Chondrocyte (in vitro differentiated cells): ENCODE results near the gene PRRG1. TPM values are rescaled to one million over a fixed set of nuclear protein-coding genes. Genes with fewer than 3 reads are reported as not detected.

Experiments
- DNase-seq: peaks from one replicate; pipeline ENCODE4 v3.0.0; 2021; ENCODE audit warnings: mixed read lengths, low spot score
- H3K27ac Mint-ChIP-seq: one replicate; pipeline ENCODE4 v1.8.0; 2021; ENCODE audit warnings: mild to moderate bottlenecking, moderate library complexity, mixed read lengths; ENCODE audit not compliant: unreplicated experiment
- H3K27me3 Mint-ChIP-seq: 2 replicates; pipeline ENCODE4 v1.8.0; 2021; ENCODE audit warnings: low read depth, mixed read lengths
- H3K36me3 Mint-ChIP-seq: 2 replicates; pipeline ENCODE4 v1.8.0; 2021; ENCODE audit warnings: low read depth, mixed read lengths
- H3K4me1 Mint-ChIP-seq: 2 replicates; pipeline ENCODE4 v1.8.0; 2021; ENCODE audit warnings: low read depth, mild to moderate bottlenecking, mixed read lengths
- H3K4me3 Mint-ChIP-seq: one replicate; pipeline ENCODE4 v1.8.0; 2021; ENCODE audit warnings: mild to moderate bottlenecking, moderate library complexity, mixed read lengths; ENCODE audit not compliant: unreplicated experiment
- H3K9me3 Mint-ChIP-seq: 2 replicates; pipeline ENCODE4 v1.8.0; 2021; ENCODE audit warnings: low read depth, mixed read lengths
- total RNA-seq: library from RNA; stranded (reverse); gene quantifications from 3 replicates; pipeline ENCODE4 v1.2.1, GENCODE V29; 2021
- TF ChIP-seq, protein P1 (sequence below): fragments of 200-600 bp; sonication (generic); IDR thresholded peaks from 2 replicates; pipeline ENCODE4 v1.5.0; 2021; ENCODE audit warnings: antibody characterized with exemption, mild to moderate bottlenecking, moderate library complexity

PRRG1 gene
- total RNA-seq, 1 donor from 2014 or later, result 10.8 TPM

DNA sequence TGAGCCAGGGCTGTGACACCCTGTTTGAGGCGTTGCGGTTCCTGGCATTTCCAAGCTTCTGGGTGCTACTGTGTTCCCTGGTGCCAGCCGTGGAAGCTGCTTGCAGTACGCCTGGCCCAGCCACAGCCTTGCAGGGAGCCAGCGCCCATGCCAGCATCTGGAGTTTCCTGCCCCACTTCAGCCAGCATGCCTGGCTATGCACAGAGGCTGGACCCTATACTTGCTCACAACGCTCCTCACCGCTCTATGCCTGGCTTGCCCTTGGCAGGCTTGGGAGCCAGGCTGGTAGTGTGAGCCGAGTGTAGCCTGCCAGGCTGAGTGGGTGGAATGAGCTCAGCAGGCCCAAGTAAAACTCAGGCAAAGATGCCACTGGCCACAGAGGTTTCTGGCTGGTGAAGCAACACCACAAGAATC, 22.4 kb downstream of the PRRG1 start:
- H3K4me1 Mint-ChIP-seq, result peaks cover 11% of the 10 kb centered on the region
- no peaks in the 10 kb centered on the region for H3K36me3 Mint-ChIP-seq
- H3K9me3 Mint-ChIP-seq, result peaks cover 17% of the 10 kb centered on the region
- no peak for DNase-seq
- no peaks in the 10 kb centered on the region for H3K27me3 Mint-ChIP-seq
- no peak overlapping the region for H3K27ac Mint-ChIP-seq
- no peak overlapping the region for H3K4me3 Mint-ChIP-seq
- TF ChIP-seq, protein P1, sequence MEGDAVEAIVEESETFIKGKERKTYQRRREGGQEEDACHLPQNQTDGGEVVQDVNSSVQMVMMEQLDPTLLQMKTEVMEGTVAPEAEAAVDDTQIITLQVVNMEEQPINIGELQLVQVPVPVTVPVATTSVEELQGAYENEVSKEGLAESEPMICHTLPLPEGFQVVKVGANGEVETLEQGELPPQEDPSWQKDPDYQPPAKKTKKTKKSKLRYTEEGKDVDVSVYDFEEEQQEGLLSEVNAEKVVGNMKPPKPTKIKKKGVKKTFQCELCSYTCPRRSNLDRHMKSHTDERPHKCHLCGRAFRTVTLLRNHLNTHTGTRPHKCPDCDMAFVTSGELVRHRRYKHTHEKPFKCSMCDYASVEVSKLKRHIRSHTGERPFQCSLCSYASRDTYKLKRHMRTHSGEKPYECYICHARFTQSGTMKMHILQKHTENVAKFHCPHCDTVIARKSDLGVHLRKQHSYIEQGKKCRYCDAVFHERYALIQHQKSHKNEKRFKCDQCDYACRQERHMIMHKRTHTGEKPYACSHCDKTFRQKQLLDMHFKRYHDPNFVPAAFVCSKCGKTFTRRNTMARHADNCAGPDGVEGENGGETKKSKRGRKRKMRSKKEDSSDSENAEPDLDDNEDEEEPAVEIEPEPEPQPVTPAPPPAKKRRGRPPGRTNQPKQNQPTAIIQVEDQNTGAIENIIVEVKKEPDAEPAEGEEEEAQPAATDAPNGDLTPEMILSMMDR, result no peak

DNA sequence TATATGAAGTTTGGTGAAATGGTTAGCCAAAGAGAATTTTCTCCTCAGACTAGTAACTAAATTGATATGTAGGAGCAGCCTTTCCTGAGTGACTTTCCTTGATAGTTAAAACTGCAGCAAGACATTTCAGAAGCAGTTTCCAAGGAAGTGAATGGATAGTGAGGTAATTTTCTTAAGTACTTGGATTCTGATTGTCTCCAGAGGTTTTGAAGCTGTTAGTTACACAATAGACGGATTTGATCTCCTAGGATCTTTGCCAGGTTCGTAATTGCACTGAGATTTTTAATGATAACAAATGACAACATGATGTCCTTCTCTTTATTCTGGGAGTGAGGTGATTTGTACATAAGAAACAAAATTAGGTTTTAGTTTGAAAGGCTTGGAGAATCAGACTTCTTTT, 29.2 kb downstream of the PRRG1 start:
- no peak for DNase-seq
- peaks cover 10% of the 10 kb centered on the region for H3K4me1 Mint-ChIP-seq
- no peak overlapping the region for H3K27ac Mint-ChIP-seq
- TF ChIP-seq, protein P1, result no peak
- no peaks in the 10 kb centered on the region for H3K27me3 Mint-ChIP-seq
- H3K9me3 Mint-ChIP-seq, result peaks cover 4% of the 10 kb centered on the region
- no peak overlapping the region for H3K4me3 Mint-ChIP-seq
- no peaks in the 10 kb centered on the region for H3K36me3 Mint-ChIP-seq

DNA sequence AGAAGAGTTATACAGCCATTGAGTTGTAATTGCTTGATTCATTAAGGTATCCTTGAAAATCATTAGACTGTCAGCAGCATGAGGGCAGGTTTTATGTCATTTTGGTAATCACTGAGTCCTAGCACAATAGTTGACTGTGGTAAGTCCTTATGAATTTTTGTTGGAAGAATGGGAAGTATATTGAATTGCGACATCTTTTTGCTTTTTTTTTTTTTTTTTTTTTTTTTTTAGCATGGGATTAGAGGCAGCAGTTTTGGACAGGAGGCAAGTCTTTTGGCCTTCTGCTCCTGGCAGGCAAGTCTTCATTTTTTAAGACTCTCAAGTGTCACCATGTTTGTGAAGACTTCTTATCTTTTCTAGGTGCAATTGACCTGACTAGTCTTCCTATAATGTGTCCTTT, 29.7 kb downstream of the PRRG1 start:
- Mint-ChIP-seq H3K36me3 (no peaks in the 10 kb centered on the region), H3K27me3 (no peaks in the 10 kb centered on the region), H3K9me3 (peaks cover 4% of the 10 kb centered on the region), H3K27ac (no peak overlapping the region), H3K4me1 (peaks cover 10% of the 10 kb centered on the region), H3K4me3 (no peak overlapping the region)
- DNase-seq, result no peak
- TF ChIP-seq, protein P1, result no peak

DNA sequence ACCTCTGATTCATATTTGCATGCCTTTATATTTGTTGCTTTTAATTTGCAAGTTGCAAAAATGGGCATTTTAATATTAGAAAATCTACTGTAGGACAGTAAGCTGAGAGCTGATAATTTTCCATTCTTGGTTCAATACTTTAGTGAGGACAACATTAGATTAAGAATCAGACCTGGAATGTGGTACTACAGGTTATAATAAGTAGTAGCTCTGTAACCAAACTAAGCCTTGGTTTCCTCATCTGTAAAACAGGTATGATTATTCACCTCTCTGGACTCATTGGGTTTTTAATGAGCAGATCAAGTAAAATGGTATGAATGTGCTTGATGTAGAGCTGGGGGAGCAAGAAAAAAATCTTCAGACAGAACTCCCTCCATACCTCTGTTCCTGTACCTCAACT, 31.1 kb downstream of the PRRG1 start:
- Mint-ChIP-seq H3K4me1 (peaks cover 10% of the 10 kb centered on the region), H3K4me3 (no peak overlapping the region), H3K27me3 (no peaks in the 10 kb centered on the region), H3K9me3 (peaks cover 6% of the 10 kb centered on the region), H3K36me3 (no peaks in the 10 kb centered on the region), H3K27ac (no peak overlapping the region)
- DNase-seq, result no peak
- TF ChIP-seq, protein P1, result no peak

DNA sequence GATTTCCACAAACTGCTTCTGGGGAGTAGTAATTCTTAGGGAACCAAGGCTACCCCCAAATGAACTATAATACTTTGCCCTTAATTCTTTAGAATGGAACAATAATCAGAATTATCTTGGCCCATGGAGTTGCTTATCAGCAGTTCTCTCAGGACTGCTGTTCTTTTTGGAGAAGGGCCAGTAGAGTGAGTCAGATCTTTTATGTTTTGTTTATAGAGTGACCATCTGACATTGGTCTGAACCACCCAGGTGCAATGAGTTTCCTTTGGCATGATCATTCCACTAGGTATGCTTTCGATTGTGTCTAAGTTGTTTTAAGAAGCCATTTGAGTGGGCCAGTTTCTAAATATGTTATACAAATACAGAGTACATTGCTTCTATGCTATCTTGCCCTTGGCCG, 31.8 kb downstream of the PRRG1 start:
- Mint-ChIP-seq H3K36me3 (no peaks in the 10 kb centered on the region), H3K27ac (no peak overlapping the region), H3K9me3 (peaks cover 6% of the 10 kb centered on the region), H3K4me3 (no peak overlapping the region), H3K27me3 (no peaks in the 10 kb centered on the region), H3K4me1 (peaks cover 10% of the 10 kb centered on the region)
- TF ChIP-seq, protein P1, result no peak
- no peak for DNase-seq
